Activated CD4-positive, alpha-beta T cell treated with anti-CD3 and anti-CD28 coated beads for 36 hours (primary cell): ENCODE results near the gene CDH23. TPM values are rescaled to one million over a fixed set of nuclear protein-coding genes. Genes with fewer than 3 reads are reported as not detected.

Source experiments
- ATAC-seq: fragments of 200-7000 bp; cut with Tn5 transposase; one replicate; pipeline ENCODE4 v1.10.0; 2021; ENCODE audit warnings: mild to moderate bottlenecking, moderate library complexity
- CTCF ChIA-PET: fragments of 350-600 bp; sonication (Branson Sonifier 250); formaldehyde crosslinking; loops from one replicate; lab custom pipeline; 2021; ENCODE audit warnings: antibody characterized with exemption; lab: Charles Lee
- POLR2A ChIA-PET: fragments of 350-600 bp; sonication (Branson Sonifier 250); formaldehyde crosslinking; loops from one replicate; lab custom pipeline; 2021; ENCODE audit warnings: antibody characterized with exemption, inconsistent platforms; lab: Charles Lee
- DNase-seq: peaks from one replicate; pipeline ENCODE4 v3.0.0-alpha.2; 2020
- H3K27ac Mint-ChIP-seq: one replicate; pipeline ENCODE4 v1.8.0; 2021; ENCODE audit warnings: mixed read lengths
- H3K27me3 Mint-ChIP-seq: one replicate; pipeline ENCODE4 v1.8.0; 2021; ENCODE audit warnings: mixed read lengths
- H3K36me3 Mint-ChIP-seq: one replicate; pipeline ENCODE4 v1.8.0; 2021; ENCODE audit warnings: low read depth, mixed read lengths
- H3K4me1 Mint-ChIP-seq: one replicate; pipeline ENCODE4 v1.8.0; 2021; ENCODE audit warnings: mixed read lengths
- H3K4me3 Mint-ChIP-seq: one replicate; pipeline ENCODE4 v1.8.0; 2021; ENCODE audit warnings: mild to moderate bottlenecking, moderate library complexity, mixed read lengths
- H3K9me3 Mint-ChIP-seq: one replicate; pipeline ENCODE4 v1.8.0; 2021; ENCODE audit warnings: low read depth, mixed read lengths
- intact Hi-C, 2 experiments: fragments of 100-400 bp; cut with DNase I in 1 of 2; cut with micrococcal nuclease in 1 of 2; formaldehyde crosslinking; loops; one replicate each; pipeline versions ENCODE4 v1.14.2 to v1.15.1; 2022 to 2024; cut with DNase I, micrococcal nuclease
- total RNA-seq, 2 experiments: library from RNA; stranded (reverse); gene quantifications; one replicate each; pipeline ENCODE4 v1.2.3, GENCODE V29; 2021

CDH23 gene
- total RNA-seq, 2 experiments from 2014 or later = 1.5 to 1.6 TPM

- no peak overlapping the region for H3K27ac Mint-ChIP-seq
- H3K4me1 Mint-ChIP-seq = peaks cover 20% of the 10 kb centered on the region
- DNase-seq (no peak), ATAC-seq (no peak)
- H3K9me3 Mint-ChIP-seq = peaks cover 6% of the 10 kb centered on the region
- intact Hi-C loops = no loop called here
- no peak overlapping the region for H3K4me3 Mint-ChIP-seq
- peaks cover 4% of the 10 kb centered on the region for H3K36me3 Mint-ChIP-seq
- H3K27me3 Mint-ChIP-seq = no peaks in the 10 kb centered on the region
- POLR2A ChIA-PET = no interaction called here
- CTCF ChIA-PET = no interaction called here
These were observed 384.0 kb downstream of the CDH23 start for GRCh38 chr10:71780719-71781118.

- intact Hi-C loops = no loop called here
- ChIA-PET CTCF (interaction anchor here (0.6 to 1.1 kb wide), 3 partner anchors 9 to 253 kb away, joined by 3 read pairs; partner anchors contain the start of gene VSIR), POLR2A (interaction anchor here (0.7 kb wide), 1 partner anchor 78 kb away, joined by 3 read pairs; no protein-coding TSS in a partner anchor)
- no peak overlapping the region for H3K27ac Mint-ChIP-seq
- peaks cover 7% of the 10 kb centered on the region for H3K4me1 Mint-ChIP-seq
- DNase-seq (no peak), ATAC-seq (no peak)
- peaks cover 4% of the 10 kb centered on the region for H3K9me3 Mint-ChIP-seq
- H3K36me3 Mint-ChIP-seq = peaks cover 4% of the 10 kb centered on the region
- H3K27me3 Mint-ChIP-seq = no peaks in the 10 kb centered on the region
- no peak overlapping the region for H3K4me3 Mint-ChIP-seq
These were observed 385.6 kb downstream of the CDH23 start for GRCh38 chr10:71782221-71782916.

- ATAC-seq = no peak
- H3K4me3 Mint-ChIP-seq = no peak overlapping the region
- no peak for DNase-seq
- POLR2A ChIA-PET = interaction anchor here (0.7 kb wide), 1 partner anchor 79 kb away, joined by 3 read pairs; no protein-coding TSS in a partner anchor
- H3K4me1 Mint-ChIP-seq = peaks cover 7% of the 10 kb centered on the region
- intact Hi-C loops = no loop called here
- CTCF ChIA-PET = interaction anchor here (0.6 to 1.1 kb wide), 4 partner anchors 10 to 253 kb away, joined by 3 read pairs; partner anchors contain the start of gene VSIR
- no peaks in the 10 kb centered on the region for H3K27me3 Mint-ChIP-seq
- H3K36me3 Mint-ChIP-seq = no peaks in the 10 kb centered on the region
- no peak overlapping the region for H3K27ac Mint-ChIP-seq
- H3K9me3 Mint-ChIP-seq = no peaks in the 10 kb centered on the region
These were observed 386.3 kb downstream of the CDH23 start for GRCh38 chr10:71782917-71783490.

- Mint-ChIP-seq H3K4me1 (peaks cover 7% of the 10 kb centered on the region), H3K4me3 (no peak overlapping the region), H3K9me3 (no peaks in the 10 kb centered on the region), H3K27me3 (no peaks in the 10 kb centered on the region), H3K27ac (no peak overlapping the region), H3K36me3 (no peaks in the 10 kb centered on the region)
- intact Hi-C loops = no loop called here
- DNase-seq = no peak
- ChIA-PET CTCF (interaction anchor here (0.9 to 1.0 kb wide), 2 partner anchors 27 to 47 kb away, joined by 3 read pairs; no protein-coding TSS in a partner anchor), POLR2A (no interaction called here)
- no peak for ATAC-seq
These were observed 387.4 kb downstream of the CDH23 start for GRCh38 chr10:71783917-71784678.

GRCh38 chr10:71784679-71785272 is 388.1 kb downstream of the CDH23 start:
- ChIA-PET CTCF (interaction anchor here (0.9 kb wide), 1 partner anchor 46 kb away, joined by 3 read pairs; no protein-coding TSS in a partner anchor), POLR2A (no interaction called here)
- ATAC-seq (no peak), DNase-seq (no peak)
- Mint-ChIP-seq H3K36me3 (no peaks in the 10 kb centered on the region), H3K4me3 (no peak overlapping the region), H3K9me3 (no peaks in the 10 kb centered on the region), H3K27me3 (no peaks in the 10 kb centered on the region), H3K27ac (no peak overlapping the region), H3K4me1 (peaks cover 7% of the 10 kb centered on the region)
- intact Hi-C loops = no loop called here

- Mint-ChIP-seq H3K4me1 (peaks cover 6% of the 10 kb centered on the region), H3K4me3 (no peak overlapping the region), H3K36me3 (no peaks in the 10 kb centered on the region), H3K9me3 (no peaks in the 10 kb centered on the region), H3K27me3 (no peaks in the 10 kb centered on the region), H3K27ac (no peak overlapping the region)
- no peak for DNase-seq
- ChIA-PET POLR2A (no interaction called here), CTCF (no interaction called here)
- no peak for ATAC-seq
- intact Hi-C loops = no loop called here
These were observed 392.2 kb downstream of the CDH23 start for GRCh38 chr10:71788954-71789353.

GRCh38 chr10:71789871-71790270 is 393.2 kb downstream of the CDH23 start:
- H3K9me3 Mint-ChIP-seq = no peaks in the 10 kb centered on the region

GRCh38 chr10:71790749-71791440 is 394.2 kb downstream of the CDH23 start:
- intact Hi-C loops = no loop called here
- ChIA-PET POLR2A (no interaction called here), CTCF (interaction anchor here (1.7 kb wide), 1 partner anchor 16 kb away, joined by 3 read pairs; no protein-coding TSS in a partner anchor)
- no peak for DNase-seq
- Mint-ChIP-seq H3K27ac (no peak overlapping the region), H3K27me3 (no peaks in the 10 kb centered on the region), H3K4me1 (peaks cover 6% of the 10 kb centered on the region), H3K4me3 (no peak overlapping the region), H3K9me3 (no peaks in the 10 kb centered on the region), H3K36me3 (no peaks in the 10 kb centered on the region)
- ATAC-seq = peak; percentile 88

More at GRCh38 chr10:71789871-71790270, 393.2 kb downstream of the CDH23 start:
- POLR2A ChIA-PET = no interaction called here
- H3K27me3 Mint-ChIP-seq = no peaks in the 10 kb centered on the region
- peaks cover 6% of the 10 kb centered on the region for H3K4me1 Mint-ChIP-seq
- intact Hi-C loops = no loop called here
- H3K27ac Mint-ChIP-seq = no peak overlapping the region
- H3K36me3 Mint-ChIP-seq = no peaks in the 10 kb centered on the region
- CTCF ChIA-PET = no interaction called here
- DNase-seq (no peak), ATAC-seq (no peak)
- H3K4me3 Mint-ChIP-seq = no peak overlapping the region

- Mint-ChIP-seq H3K36me3 (no peaks in the 10 kb centered on the region), H3K9me3 (no peaks in the 10 kb centered on the region), H3K4me1 (peaks cover 19% of the 10 kb centered on the region), H3K27me3 (no peaks in the 10 kb centered on the region), H3K27ac (no peak overlapping the region), H3K4me3 (no peak overlapping the region)
- POLR2A ChIA-PET = no interaction called here
- ATAC-seq (no peak), DNase-seq (peak; percentile 49)
- intact Hi-C loops = no loop called here
- CTCF ChIA-PET = interaction anchor here (0.6 kb wide), 1 partner anchor 398 kb away, joined by 3 read pairs; no protein-coding TSS in a partner anchor
These were observed 398.5 kb downstream of the CDH23 start for GRCh38 chr10:71795248-71795647.

- Mint-ChIP-seq H3K4me1 (peaks cover 13% of the 10 kb centered on the region), H3K9me3 (no peaks in the 10 kb centered on the region), H3K36me3 (no peaks in the 10 kb centered on the region), H3K27ac (no peak overlapping the region), H3K4me3 (no peak overlapping the region), H3K27me3 (no peaks in the 10 kb centered on the region)
- intact Hi-C loops = no loop called here
- ChIA-PET CTCF (interaction anchor here (0.6 to 0.7 kb wide), 2 partner anchors 89 to 248 kb away, joined by 3 to 4 read pairs; no protein-coding TSS in a partner anchor), POLR2A (no interaction called here)
- peak; percentile 30 for ATAC-seq
- DNase-seq = no peak
These were observed 400.2 kb downstream of the CDH23 start for GRCh38 chr10:71796749-71797405.
